ENCODE results near the gene CMC4. TPM values are rescaled to one million over a fixed set of nuclear protein-coding genes. Genes with fewer than 3 reads are reported as not detected.

Gene CMC4
- total RNA-seq, 1 experiment from 2014 or later = 0.59 TPM

DNA sequence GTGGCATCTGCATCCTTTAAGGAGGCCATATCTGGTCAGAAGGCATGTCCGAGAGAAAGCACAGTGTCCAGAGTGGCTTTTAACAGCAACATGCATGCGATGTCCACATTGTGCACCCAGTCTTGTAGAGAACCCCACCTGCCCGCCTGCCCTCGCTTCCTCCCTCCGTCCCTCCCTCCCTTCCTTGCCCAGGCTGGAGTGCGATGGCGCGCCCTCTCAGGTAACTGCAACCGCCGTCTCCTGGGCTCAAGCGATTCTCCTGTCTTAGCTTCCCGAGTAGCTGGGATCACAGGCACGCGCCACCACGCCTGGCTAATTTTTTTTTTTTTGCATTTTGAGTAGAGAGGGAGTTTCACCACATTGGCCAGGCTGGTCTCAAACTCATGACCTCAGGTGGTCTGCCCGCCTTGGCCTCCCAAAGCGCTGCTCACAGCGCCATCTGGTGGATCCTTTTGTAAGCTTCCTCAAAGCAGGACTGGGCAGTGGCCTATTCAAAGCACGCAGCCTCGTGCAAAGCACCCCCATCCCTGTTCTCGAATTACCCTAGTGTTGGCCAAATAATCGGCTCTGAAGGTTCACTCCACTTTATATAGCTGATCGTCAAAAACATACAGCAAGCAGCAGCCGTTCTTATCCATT, 15.4 kb upstream of the CMC4 start:
- Mint-ChIP-seq H3K4me1 (ENCODE audit: low read depth, unreplicated experiment) (no peaks in the 10 kb centered on the region), H3K4me3 (ENCODE audit: low read depth, unreplicated experiment) (no peak overlapping the region), H3K27me3 (ENCODE audit: unreplicated experiment) (no peaks in the 10 kb centered on the region), H3K27ac (ENCODE audit: unreplicated experiment) (no peak overlapping the region), H3K36me3 (ENCODE audit: insufficient read depth, unreplicated experiment) (peaks cover 11% of the 10 kb centered on the region), H3K9me3 (ENCODE audit: low read depth, unreplicated experiment) (no peaks in the 10 kb centered on the region)
- peak; percentile 38 for DNase-seq
- CTCF ChIA-PET = interaction anchor here (0.6 to 0.8 kb wide), 2 partner anchors 131 to 168 kb away, joined by 3 to 5 read pairs; no protein-coding TSS in a partner anchor
- TF ChIP-seq, protein P1, sequence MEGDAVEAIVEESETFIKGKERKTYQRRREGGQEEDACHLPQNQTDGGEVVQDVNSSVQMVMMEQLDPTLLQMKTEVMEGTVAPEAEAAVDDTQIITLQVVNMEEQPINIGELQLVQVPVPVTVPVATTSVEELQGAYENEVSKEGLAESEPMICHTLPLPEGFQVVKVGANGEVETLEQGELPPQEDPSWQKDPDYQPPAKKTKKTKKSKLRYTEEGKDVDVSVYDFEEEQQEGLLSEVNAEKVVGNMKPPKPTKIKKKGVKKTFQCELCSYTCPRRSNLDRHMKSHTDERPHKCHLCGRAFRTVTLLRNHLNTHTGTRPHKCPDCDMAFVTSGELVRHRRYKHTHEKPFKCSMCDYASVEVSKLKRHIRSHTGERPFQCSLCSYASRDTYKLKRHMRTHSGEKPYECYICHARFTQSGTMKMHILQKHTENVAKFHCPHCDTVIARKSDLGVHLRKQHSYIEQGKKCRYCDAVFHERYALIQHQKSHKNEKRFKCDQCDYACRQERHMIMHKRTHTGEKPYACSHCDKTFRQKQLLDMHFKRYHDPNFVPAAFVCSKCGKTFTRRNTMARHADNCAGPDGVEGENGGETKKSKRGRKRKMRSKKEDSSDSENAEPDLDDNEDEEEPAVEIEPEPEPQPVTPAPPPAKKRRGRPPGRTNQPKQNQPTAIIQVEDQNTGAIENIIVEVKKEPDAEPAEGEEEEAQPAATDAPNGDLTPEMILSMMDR (IDR thresholded peaks at IDR 0.05; ENCODE audit: unreplicated experiment) = peak; percentile 57
- intact Hi-C loops (cut with micrococcal nuclease; ENCODE audit: unreplicated experiment) = no loop called here
- BruUV-seq (replicated peaks) = no TSS peak

DNA sequence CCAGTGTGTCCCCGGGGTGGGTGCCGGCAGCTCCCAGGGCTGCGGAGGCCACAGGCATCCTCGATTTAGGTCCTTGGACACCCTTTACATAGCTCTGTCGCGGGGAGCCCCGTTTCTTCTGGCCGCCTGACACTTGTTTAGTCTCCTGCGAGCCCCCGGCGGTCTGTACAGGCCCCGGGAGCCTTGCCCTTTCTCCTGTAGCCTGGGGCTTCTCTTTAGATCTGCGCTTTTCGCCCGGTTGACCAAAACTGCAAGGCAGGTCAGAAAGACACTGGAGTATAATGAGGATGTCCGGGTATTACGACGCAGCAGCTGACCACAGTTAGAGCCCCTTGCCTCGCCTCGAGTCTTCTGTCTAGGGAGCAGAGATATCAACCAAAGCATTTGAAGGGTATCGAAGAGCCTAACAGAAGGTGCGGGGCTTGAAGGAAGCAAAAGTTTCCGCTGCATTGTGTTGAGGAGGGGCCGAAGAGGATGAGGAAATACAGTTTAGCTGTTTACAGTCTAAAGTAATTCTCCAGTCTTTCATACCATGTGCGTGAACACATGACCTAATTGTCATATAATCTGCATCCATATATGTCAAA, 851 bp upstream of the CMC4 start:
- no peak for DNase-seq
- Mint-ChIP-seq H3K4me1 (ENCODE audit: low read depth, unreplicated experiment) (peaks cover 41% of the 10 kb centered on the region), H3K4me3 (ENCODE audit: low read depth, unreplicated experiment) (peak overlapping the region; percentile 92), H3K27ac (ENCODE audit: unreplicated experiment) (peak overlapping the region; percentile 90), H3K27me3 (ENCODE audit: unreplicated experiment) (no peaks in the 10 kb centered on the region), H3K36me3 (ENCODE audit: insufficient read depth, unreplicated experiment) (peaks cover 44% of the 10 kb centered on the region), H3K9me3 (ENCODE audit: low read depth, unreplicated experiment) (no peaks in the 10 kb centered on the region)
- CTCF ChIA-PET = no interaction called here
- TF ChIP-seq, protein P1 (IDR thresholded peaks at IDR 0.05; ENCODE audit: unreplicated experiment) = no peak
- TSS peak; percentile 39 for BruUV-seq (replicated peaks)
- intact Hi-C loops (cut with micrococcal nuclease; ENCODE audit: unreplicated experiment) = no loop called here

DNA sequence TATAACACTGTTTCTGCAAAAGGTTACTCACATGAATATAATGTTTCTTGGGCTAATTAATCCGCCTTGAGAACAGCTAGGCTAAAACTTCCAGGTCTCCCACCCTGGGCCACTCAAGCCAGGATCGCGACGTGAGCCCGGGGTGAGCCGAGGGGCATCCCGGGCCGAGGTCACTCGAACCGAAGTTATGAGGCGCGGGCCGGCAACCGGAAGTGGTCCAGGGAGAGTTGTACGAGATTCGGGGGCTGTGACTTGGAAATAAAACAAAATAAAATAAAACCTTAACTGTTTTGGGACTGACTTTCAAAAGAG, 317 bp downstream of the CMC4 start:
- no TSS peak for BruUV-seq (replicated peaks)
- Mint-ChIP-seq H3K27ac (ENCODE audit: unreplicated experiment) (peak overlapping the region; percentile 80), H3K27me3 (ENCODE audit: unreplicated experiment) (no peaks in the 10 kb centered on the region), H3K4me3 (ENCODE audit: low read depth, unreplicated experiment) (peak overlapping the region; percentile 92), H3K9me3 (ENCODE audit: low read depth, unreplicated experiment) (no peaks in the 10 kb centered on the region), H3K4me1 (ENCODE audit: low read depth, unreplicated experiment) (peaks cover 42% of the 10 kb centered on the region), H3K36me3 (ENCODE audit: insufficient read depth, unreplicated experiment) (peaks cover 39% of the 10 kb centered on the region)
- intact Hi-C loops (cut with micrococcal nuclease; ENCODE audit: unreplicated experiment) = no loop called here
- CTCF ChIA-PET = no interaction called here
- TF ChIP-seq, protein P1 (IDR thresholded peaks at IDR 0.05; ENCODE audit: unreplicated experiment) = no peak
- DNase-seq = no peak

DNA sequence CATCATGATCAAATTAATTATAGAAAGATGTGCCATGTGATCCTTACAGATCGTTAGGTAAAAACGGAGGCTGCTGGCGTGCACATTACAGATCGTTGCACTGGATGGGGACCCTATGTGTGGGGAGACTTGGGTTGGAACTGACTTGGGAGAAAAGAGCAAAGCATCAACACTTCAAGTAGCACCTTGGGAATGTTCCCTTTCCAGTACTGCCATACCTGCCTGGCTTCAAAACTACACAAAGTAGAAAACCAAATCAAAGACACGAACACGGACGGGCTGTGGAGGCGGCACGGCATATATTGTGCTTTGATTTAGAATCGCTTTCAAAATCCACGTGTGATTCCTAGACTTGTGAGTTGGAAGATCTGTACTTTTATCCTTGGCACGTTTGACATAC, 898 bp downstream of the CMC4 start:
- H3K9me3 Mint-ChIP-seq (ENCODE audit: low read depth, unreplicated experiment) = no peaks in the 10 kb centered on the region
- peaks cover 42% of the 10 kb centered on the region for H3K4me1 Mint-ChIP-seq (ENCODE audit: low read depth, unreplicated experiment)
- peak overlapping the region; percentile 80 for H3K27ac Mint-ChIP-seq (ENCODE audit: unreplicated experiment)
- no peaks in the 10 kb centered on the region for H3K27me3 Mint-ChIP-seq (ENCODE audit: unreplicated experiment)
- CTCF ChIA-PET = interaction anchor here (0.6 kb wide), 1 partner anchor 598 kb away, joined by 3 read pairs; no protein-coding TSS in a partner anchor
- peak overlapping the region; percentile 92 for H3K4me3 Mint-ChIP-seq (ENCODE audit: low read depth, unreplicated experiment)
- intact Hi-C loops (cut with micrococcal nuclease; ENCODE audit: unreplicated experiment) = no loop called here
- TF ChIP-seq, protein P1 (IDR thresholded peaks at IDR 0.05; ENCODE audit: unreplicated experiment) = no peak
- BruUV-seq (replicated peaks) = TSS peak; percentile 63
- H3K36me3 Mint-ChIP-seq (ENCODE audit: insufficient read depth, unreplicated experiment) = peaks cover 39% of the 10 kb centered on the region
- DNase-seq = no peak

All from Calu3 (cell line).